SU-DHL-6 (cell line): ENCODE data around the gene TMEM108.

Experiments
- CTCF ChIP-seq: fragments of 200-600 bp; sonication (generic); IDR thresholded peaks from one replicate; pipeline ENCODE4 v1.5.1; 2017; ENCODE audit warnings: antibody characterized with exemption, mild to moderate bottlenecking, low read length, moderate library complexity; ENCODE audit not compliant: insufficient read depth, poor library complexity, severe bottlenecking
- EZH2phosphoT487 ChIP-seq: fragments of 200-600 bp; sonication (generic), shearing (Covaris generic); conservative IDR thresholded peaks from 2 replicates; pipeline ENCODE4 v1.6.1; 2018; ENCODE audit warnings: mild to moderate bottlenecking, antibody characterized with exemption, low read length, moderate library complexity, mixed read lengths

GRCh38 chr3:133093366-133093765, 55.2 kb downstream of the TMEM108 start:
- TF ChIP-seq CTCF (no peak), EZH2phosphoT487 (no peak)
